ENCODE results near the gene CFI. TPM values are rescaled to one million over a fixed set of nuclear protein-coding genes. Genes with fewer than 3 reads are reported as not detected.

Gene CFI
- total RNA-seq, 2 donors from 2014 or later = 12.6 to 30.4 TPM

GRCh38 chr4:109738104-109738872 lies 63.5 kb downstream of the CFI start:
- Histone ChIP-seq H3K4me3 (no peak overlapping the region), H3K36me3 (no peaks in the 10 kb centered on the region), H3K4me1 (no peaks in the 10 kb centered on the region), H3K27me3 (no peaks in the 10 kb centered on the region), H3K27ac (no peak overlapping the region), H3K9me3 (no peaks in the 10 kb centered on the region)
- TF ChIP-seq CTCF (IDR thresholded peaks at IDR 0.05) = no peak
- DNase-seq (ENCODE audit: low spot score) = no peak

DNA sequence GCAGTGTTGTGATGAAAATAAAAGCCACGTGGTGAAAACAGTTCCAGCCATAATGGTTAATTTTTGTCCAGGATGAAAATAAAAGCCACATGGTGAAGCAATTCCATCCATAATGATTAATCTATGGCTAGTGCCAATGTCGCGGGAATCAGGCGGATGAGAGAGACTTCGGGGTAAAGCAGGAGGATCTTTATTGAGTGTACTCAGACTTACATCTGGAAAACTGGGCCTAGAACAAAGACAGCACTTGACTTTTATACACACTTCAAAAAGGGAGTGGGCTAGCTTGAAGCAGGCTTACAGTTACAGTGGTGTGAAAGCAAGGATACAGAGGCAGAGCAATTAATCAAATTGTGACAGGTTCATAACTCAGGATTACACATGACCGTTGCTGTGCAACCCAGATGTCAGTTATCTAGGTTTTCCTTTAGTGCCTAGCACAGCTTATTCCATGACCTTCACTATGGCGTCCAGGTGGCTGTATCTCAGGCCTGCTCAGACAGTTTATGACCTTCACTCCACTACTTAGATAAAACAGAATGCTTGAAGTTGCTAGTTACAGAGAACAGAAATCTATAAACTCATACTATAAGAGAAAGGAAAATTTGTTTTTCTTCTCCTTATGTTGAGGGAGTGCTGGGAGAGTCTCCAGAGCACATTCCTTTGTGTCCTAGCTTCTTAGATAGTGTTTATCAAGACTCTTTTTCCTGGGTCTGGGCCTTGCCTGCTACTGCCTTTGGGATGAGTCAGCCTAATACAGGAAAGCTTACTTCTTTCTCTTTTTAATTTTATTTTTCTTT lies 66.0 kb downstream of the CFI start:
- Histone ChIP-seq H3K27me3 (no peaks in the 10 kb centered on the region), H3K4me3 (no peak overlapping the region), H3K9me3 (no peaks in the 10 kb centered on the region), H3K36me3 (no peaks in the 10 kb centered on the region), H3K27ac (no peak overlapping the region), H3K4me1 (no peaks in the 10 kb centered on the region)
- TF ChIP-seq CTCF (IDR thresholded peaks at IDR 0.05) = no peak
- DNase-seq (ENCODE audit: low spot score) = no peak

GRCh38 chr4:109733728-109734127 lies 68.1 kb downstream of the CFI start:
- H3K27ac ChIP-seq = no peak overlapping the region
- H3K4me3 ChIP-seq = no peak overlapping the region
- DNase-seq (ENCODE audit: low spot score) = no peak
- no peak for TF ChIP-seq CTCF (IDR thresholded peaks at IDR 0.05)
- H3K36me3 ChIP-seq = no peaks in the 10 kb centered on the region
- no peaks in the 10 kb centered on the region for H3K27me3 ChIP-seq
- peaks cover 0 to 7% of the 10 kb centered on the region in 2 donors for H3K4me1 ChIP-seq
- H3K9me3 ChIP-seq = no peaks in the 10 kb centered on the region

GRCh38 chr4:109730619-109731545 lies 70.9 kb downstream of the CFI start:
- H3K27me3 ChIP-seq = no peaks in the 10 kb centered on the region
- H3K27ac ChIP-seq = peak overlapping the region; percentile 87 to 90
- no peaks in the 10 kb centered on the region for H3K9me3 ChIP-seq
- peak overlapping the region; percentile 82 to 95 for H3K4me3 ChIP-seq
- peaks cover 0 to 12% of the 10 kb centered on the region in 2 donors for H3K4me1 ChIP-seq
- H3K36me3 ChIP-seq = no peaks in the 10 kb centered on the region
- no peak for TF ChIP-seq CTCF (IDR thresholded peaks at IDR 0.05)
- no peak for DNase-seq (ENCODE audit: low spot score)

GRCh38 chr4:109729718-109730618 lies 71.8 kb downstream of the CFI start, which contains the start of gene PLA2G12A:
Gene PLA2G12A (minus strand): TSS chr4:109730070. CDS start chr4:109729809, 261 bp downstream.
- peak; percentile 68 for DNase-seq (ENCODE audit: low spot score)
- peaks cover 0 to 12% of the 10 kb centered on the region in 2 donors for H3K4me1 ChIP-seq
- no peaks in the 10 kb centered on the region for H3K27me3 ChIP-seq
- TF ChIP-seq CTCF (IDR thresholded peaks at IDR 0.05) = no peak
- H3K36me3 ChIP-seq = no peaks in the 10 kb centered on the region
- peak within 1 kb of the TSS; percentile 87 to 90 for H3K27ac ChIP-seq
- peak within 1 kb of the TSS; percentile 82 to 95 for H3K4me3 ChIP-seq
- no peaks in the 10 kb centered on the region for H3K9me3 ChIP-seq

All from right atrium auricular region (tissue), 2 donors.